ENCODE results near the gene CDT1.

The CDT1 gene

GRCh38 chr16:88803264-88803987 is at the start of gene CDT1:
TSS of gene CDT1 (plus strand) at chr16:88803789. CDS start at chr16:88803832, 43 bp downstream.
- H3K4me3 ChIP-seq (ENCODE audit: low read depth, low read length), result peak within 1 kb of the TSS; percentile 53
- in situ Hi-C loops (cut with HindIII; ENCODE audit: low sequenced_read_pairs), result no loop called here
- TF ChIP-seq, protein P1, sequence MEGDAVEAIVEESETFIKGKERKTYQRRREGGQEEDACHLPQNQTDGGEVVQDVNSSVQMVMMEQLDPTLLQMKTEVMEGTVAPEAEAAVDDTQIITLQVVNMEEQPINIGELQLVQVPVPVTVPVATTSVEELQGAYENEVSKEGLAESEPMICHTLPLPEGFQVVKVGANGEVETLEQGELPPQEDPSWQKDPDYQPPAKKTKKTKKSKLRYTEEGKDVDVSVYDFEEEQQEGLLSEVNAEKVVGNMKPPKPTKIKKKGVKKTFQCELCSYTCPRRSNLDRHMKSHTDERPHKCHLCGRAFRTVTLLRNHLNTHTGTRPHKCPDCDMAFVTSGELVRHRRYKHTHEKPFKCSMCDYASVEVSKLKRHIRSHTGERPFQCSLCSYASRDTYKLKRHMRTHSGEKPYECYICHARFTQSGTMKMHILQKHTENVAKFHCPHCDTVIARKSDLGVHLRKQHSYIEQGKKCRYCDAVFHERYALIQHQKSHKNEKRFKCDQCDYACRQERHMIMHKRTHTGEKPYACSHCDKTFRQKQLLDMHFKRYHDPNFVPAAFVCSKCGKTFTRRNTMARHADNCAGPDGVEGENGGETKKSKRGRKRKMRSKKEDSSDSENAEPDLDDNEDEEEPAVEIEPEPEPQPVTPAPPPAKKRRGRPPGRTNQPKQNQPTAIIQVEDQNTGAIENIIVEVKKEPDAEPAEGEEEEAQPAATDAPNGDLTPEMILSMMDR (IDR thresholded peaks at IDR 0.05; ENCODE audit: low read depth, low read length, missing control alignments), result no peak
- no peak for DNase-seq (ENCODE audit: low read depth)

- TF ChIP-seq, protein P1 (IDR thresholded peaks at IDR 0.05; ENCODE audit: low read depth, low read length, missing control alignments), result no peak
- no peak overlapping the region for H3K4me3 ChIP-seq (ENCODE audit: low read depth, low read length)
- in situ Hi-C loops (cut with HindIII; ENCODE audit: low sequenced_read_pairs), result loop anchor here (10.0 to 25.0 kb wide), 3 partner anchors 108 to 450 kb away; partner anchors contain the start of genes GALNS, PABPN1L, SLC22A31 and TRAPPC2L
- no peak for DNase-seq (ENCODE audit: low read depth)
Measured at GRCh38 chr16:88754109-88754911, 49.3 kb upstream of the CDT1 start.

- DNase-seq (ENCODE audit: low read depth), result no peak
- in situ Hi-C loops (cut with HindIII; ENCODE audit: low sequenced_read_pairs), result loop anchor here (10.0 to 25.0 kb wide), 3 partner anchors 107 to 450 kb away; partner anchors contain the start of genes GALNS, PABPN1L, SLC22A31 and TRAPPC2L
- no peak overlapping the region for H3K4me3 ChIP-seq (ENCODE audit: low read depth, low read length)
- TF ChIP-seq, protein P1 (IDR thresholded peaks at IDR 0.05; ENCODE audit: low read depth, low read length, missing control alignments), result peak; percentile 70
Measured at GRCh38 chr16:88754912-88755744, 48.5 kb upstream of the CDT1 start.

GRCh38 chr16:88755745-88756443 is 47.7 kb upstream of the CDT1 start:
- no peak for DNase-seq (ENCODE audit: low read depth)
- no peak overlapping the region for H3K4me3 ChIP-seq (ENCODE audit: low read depth, low read length)
- in situ Hi-C loops (cut with HindIII; ENCODE audit: low sequenced_read_pairs), result loop anchor here (10.0 to 25.0 kb wide), 3 partner anchors 106 to 449 kb away; partner anchors contain the start of genes GALNS, PABPN1L, SLC22A31 and TRAPPC2L
- TF ChIP-seq, protein P1 (IDR thresholded peaks at IDR 0.05; ENCODE audit: low read depth, low read length, missing control alignments), result no peak

GRCh38 chr16:88758227-88758943 is 45.2 kb upstream of the CDT1 start:
- TF ChIP-seq, protein P1 (IDR thresholded peaks at IDR 0.05; ENCODE audit: low read depth, low read length, missing control alignments), result no peak
- in situ Hi-C loops (cut with HindIII; ENCODE audit: low sequenced_read_pairs), result loop anchor here (10.0 to 25.0 kb wide), 3 partner anchors 104 to 446 kb away; partner anchors contain the start of genes GALNS, PABPN1L, SLC22A31 and TRAPPC2L
- DNase-seq (ENCODE audit: low read depth), result no peak
- H3K4me3 ChIP-seq (ENCODE audit: low read depth, low read length), result no peak overlapping the region

Measured in astrocyte of the cerebellum (primary cell).